NT2/D1 (cell line): ENCODE measurements around the gene ERN2.

Source experiments
- DNase-seq: peaks from one replicate; pipeline ENCODE4 v3.0.0-alpha.2; 2011; ENCODE audit warnings: low read depth, low spot score
- H3K27me3 ChIP-seq: 2 replicates; pipeline ENCODE4 v1.6.0; 2011; ENCODE audit warnings: mild to moderate bottlenecking; ENCODE audit not compliant: insufficient read length, insufficient read depth
- H3K36me3 ChIP-seq: 2 replicates; pipeline ENCODE4 v1.6.1; 2011; ENCODE audit warnings: mild to moderate bottlenecking, low read length, mixed read lengths; ENCODE audit not compliant: insufficient read depth, insufficient read length
- H3K4me1 ChIP-seq: 2 replicates; pipeline ENCODE4 v1.5.1; 2011; ENCODE audit not compliant: insufficient read depth, insufficient read length
- H3K4me3 ChIP-seq: 2 replicates; pipeline ENCODE4 v1.5.1; 2011; ENCODE audit warnings: low read depth; ENCODE audit not compliant: insufficient read length
- H3K9ac ChIP-seq: 2 replicates; pipeline ENCODE4 v1.6.0; 2011; ENCODE audit warnings: low read depth; ENCODE audit not compliant: insufficient read length
- H3K9me3 ChIP-seq: 2 replicates; pipeline ENCODE4 v1.5.1; 2011; ENCODE audit warnings: mild to moderate bottlenecking, low read length; ENCODE audit not compliant: insufficient read depth
- SUZ12 ChIP-seq: IDR thresholded peaks from 2 replicates; pipeline ENCODE4 v1.6.1; 2011; ENCODE audit not compliant: insufficient read length, insufficient read depth; ENCODE audit errors: extremely low read depth
- YY1 ChIP-seq: IDR thresholded peaks from 2 replicates; pipeline ENCODE4 v1.6.1; 2011; ENCODE audit not compliant: insufficient read length, insufficient read depth
- ZNF274 ChIP-seq: IDR thresholded peaks from 2 replicates; pipeline ENCODE4 v1.6.1; 2011; ENCODE audit warnings: mild to moderate bottlenecking, low read depth, low read length

Gene ERN2

DNA sequence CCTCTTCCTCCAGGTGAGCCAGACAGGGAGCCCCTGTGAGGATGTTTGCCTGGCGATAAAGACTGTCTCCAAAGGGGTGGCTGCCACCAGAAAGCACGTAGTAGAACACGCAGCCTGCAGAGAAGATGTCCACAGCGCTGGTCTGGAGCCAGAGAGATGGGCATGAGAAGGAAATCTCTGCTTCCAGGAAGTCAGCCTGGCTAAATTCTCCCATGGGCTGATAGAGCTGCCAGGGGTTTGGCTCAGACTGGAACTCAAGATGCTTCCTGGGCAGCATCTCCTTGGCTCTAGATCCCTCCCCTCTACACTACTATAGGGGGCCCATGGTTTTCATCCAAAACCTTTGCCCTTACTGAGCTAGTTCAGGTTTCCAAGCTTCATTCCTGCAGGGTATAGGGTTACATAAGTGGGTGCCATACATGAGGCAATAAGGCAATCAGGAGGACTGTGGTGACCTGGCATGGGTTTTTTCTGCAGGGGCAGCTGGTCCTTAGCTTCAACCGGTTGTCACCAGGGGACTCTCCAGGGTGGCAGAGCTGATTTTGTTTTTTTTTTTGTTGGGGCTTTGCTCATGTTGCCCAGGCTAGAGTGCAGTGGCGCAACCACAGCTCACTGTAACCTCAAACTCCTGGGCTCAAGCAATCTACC is 20.7 kb downstream of the ERN2 start:
- Histone ChIP-seq H3K36me3 (peaks cover 65% of the 10 kb centered on the region), H3K4me3 (no peak overlapping the region), H3K27me3 (no peaks in the 10 kb centered on the region), H3K9me3 (no peaks in the 10 kb centered on the region), H3K4me1 (peaks cover 11% of the 10 kb centered on the region), H3K9ac (no peak overlapping the region)
- DNase-seq, result no peak
- TF ChIP-seq SUZ12 (no peak), ZNF274 (no peak), YY1 (no peak)

DNA sequence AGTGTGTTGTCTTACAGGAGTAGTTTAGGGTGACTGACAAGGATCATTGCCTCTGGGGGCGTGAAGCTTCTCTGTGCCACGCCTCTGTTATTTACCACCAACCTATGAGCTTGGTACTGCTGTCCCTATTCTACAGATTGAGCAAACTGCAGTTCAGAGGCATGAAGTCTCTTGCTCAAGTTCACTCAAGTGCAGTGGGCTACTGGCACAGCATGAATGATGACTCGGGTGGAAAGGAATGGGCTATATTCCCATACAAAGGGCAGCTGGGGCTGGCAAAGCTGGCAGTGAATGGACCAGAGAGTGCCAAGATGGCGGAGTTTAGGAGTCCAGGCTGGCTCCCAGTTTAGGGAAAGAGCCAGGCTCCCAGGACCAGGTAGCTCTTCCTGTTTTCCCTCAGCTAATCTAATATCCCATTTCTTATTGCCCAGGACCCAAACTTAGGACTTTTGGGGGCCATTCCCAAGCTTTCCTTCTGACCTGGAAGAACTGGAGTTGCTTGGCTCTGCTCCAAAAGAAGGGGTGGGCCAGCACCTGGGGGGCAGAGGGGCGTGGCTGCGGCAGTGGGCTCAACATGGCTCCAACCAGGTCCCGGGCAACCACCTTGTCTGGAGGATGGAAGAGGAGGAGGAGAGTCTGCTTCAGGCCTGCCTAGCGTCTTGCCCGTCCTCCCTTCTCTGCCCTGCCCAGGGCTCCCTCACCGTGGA is 21.4 kb downstream of the ERN2 start:
- Histone ChIP-seq H3K9ac (no peak overlapping the region), H3K27me3 (no peaks in the 10 kb centered on the region), H3K4me1 (peaks cover 11% of the 10 kb centered on the region), H3K9me3 (no peaks in the 10 kb centered on the region), H3K36me3 (peaks cover 72% of the 10 kb centered on the region), H3K4me3 (no peak overlapping the region)
- no peak for DNase-seq
- no peak for TF ChIP-seq YY1
- no peak for TF ChIP-seq ZNF274
- no peak for TF ChIP-seq SUZ12

DNA sequence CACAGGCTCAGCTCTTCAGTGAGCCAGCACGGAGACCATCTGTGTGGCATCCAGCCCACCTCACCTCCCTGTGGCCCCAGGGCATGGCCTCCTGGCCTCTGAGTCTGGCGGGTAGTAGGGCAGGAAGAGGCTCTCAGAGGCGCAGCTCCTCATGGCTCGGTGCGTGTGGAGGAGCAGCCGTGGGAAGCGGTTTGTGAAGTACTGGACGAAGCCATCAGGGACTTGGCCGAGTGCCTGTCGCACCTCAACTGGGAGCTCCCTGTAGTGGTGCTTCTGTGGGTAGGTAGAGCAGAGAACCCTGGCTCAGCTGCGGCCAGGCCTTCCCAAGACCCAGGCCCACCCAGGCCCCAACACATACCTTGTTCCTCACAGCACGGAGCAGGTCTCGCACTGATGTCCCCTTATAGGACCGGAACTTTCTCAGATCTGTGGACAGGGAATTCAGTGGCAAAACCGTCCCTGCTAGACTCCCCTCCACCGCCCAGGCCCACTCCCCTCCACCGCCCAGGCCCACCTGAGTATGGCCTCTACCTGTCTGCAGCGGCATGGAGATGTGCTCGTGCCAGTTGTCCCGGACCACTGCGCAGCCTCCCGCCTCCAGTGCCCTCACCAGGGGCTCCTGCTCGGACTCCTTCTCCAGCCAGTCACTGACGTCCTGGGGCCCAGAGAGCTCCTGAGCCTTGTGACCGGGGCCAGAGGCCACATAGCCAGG is 22.1 kb downstream of the ERN2 start:
- Histone ChIP-seq H3K4me1 (peaks cover 11% of the 10 kb centered on the region), H3K9me3 (no peaks in the 10 kb centered on the region), H3K9ac (no peak overlapping the region), H3K36me3 (peaks cover 79% of the 10 kb centered on the region), H3K4me3 (no peak overlapping the region), H3K27me3 (no peaks in the 10 kb centered on the region)
- TF ChIP-seq YY1 (no peak), ZNF274 (no peak), SUZ12 (no peak)
- no peak for DNase-seq

DNA sequence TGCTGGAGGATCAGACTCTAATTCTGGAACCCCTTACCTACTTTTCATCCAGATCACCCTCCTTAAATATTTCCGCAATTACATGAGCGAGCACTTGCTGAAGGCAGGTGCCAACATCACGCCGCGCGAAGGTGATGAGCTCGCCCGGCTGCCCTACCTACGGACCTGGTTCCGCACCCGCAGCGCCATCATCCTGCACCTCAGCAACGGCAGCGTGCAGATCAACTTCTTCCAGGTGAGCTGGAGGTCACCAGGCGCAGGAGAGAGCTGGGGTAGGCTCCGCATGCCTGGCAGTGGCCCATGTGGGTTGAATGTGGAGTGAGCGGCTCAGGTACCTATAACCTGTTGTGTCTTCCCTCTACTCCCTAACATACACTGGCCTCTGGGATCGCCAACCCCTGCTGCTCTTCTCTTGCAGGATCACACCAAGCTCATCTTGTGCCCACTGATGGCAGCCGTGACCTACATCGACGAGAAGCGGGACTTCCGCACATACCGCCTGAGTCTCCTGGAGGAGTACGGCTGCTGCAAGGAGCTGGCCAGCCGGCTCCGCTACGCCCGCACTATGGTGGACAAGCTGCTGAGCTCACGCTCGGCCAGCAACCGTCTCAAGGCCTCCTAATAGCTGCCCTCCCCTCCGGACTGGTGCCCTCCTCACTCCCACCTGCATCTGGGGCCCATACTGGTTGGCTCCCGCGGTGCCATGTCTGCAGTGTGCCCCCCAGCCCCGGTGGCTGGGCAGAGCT is 23.4 kb downstream of the ERN2 start:
- peaks cover 90% of the 10 kb centered on the region for H3K36me3 ChIP-seq

DNA sequence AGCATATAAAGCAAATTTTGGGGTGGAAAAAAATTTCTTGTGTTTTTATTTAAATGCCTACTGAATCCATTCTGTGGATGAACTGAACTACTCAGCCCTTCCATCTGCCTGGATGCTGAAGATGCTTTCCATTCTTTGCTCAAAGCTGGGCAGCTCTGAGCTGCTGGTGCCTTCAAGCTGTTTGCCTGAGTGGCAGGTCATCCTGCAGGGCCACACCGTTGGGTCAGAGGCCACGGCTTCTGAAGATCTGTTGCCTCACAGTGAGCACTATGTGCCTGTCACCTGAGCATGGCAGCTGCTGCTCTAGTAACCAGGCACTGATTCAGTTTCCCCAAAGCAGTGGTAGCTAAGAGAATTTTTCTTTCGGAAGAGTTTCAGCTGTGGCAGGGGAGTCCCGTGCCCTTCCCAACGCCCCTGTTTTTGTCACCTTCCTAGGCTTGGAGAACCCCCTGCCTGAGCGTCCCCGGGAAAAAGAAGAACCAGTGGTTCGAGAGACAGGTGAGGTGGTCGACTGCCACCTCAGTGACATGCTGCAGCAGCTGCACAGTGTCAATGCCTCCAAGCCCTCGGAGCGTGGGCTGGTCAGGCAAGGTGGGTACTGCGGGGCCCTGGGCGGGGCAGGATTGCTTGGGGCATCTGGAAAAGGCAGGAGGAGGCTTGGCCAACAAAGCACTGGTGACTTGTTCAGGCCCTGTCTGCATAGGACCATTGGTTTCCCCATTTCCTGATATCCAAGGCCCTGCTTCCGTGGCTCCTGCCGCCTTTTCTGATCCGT is 25.8 kb downstream of the ERN2 start:
- H3K4me1 ChIP-seq, result peaks cover 7% of the 10 kb centered on the region
- TF ChIP-seq SUZ12, result no peak
- TF ChIP-seq ZNF274, result no peak
- no peak for TF ChIP-seq YY1
- peaks cover 94% of the 10 kb centered on the region for H3K36me3 ChIP-seq
- no peaks in the 10 kb centered on the region for H3K9me3 ChIP-seq
- no peaks in the 10 kb centered on the region for H3K27me3 ChIP-seq
- DNase-seq, result no peak
- H3K4me3 ChIP-seq, result no peak overlapping the region
- H3K9ac ChIP-seq, result no peak overlapping the region

More for the DNA sequence above, 23.4 kb downstream of the ERN2 start:
- H3K27me3 ChIP-seq, result no peaks in the 10 kb centered on the region
- no peaks in the 10 kb centered on the region for H3K9me3 ChIP-seq
- H3K4me3 ChIP-seq, result no peak overlapping the region
- H3K9ac ChIP-seq, result no peak overlapping the region
- TF ChIP-seq SUZ12 (no peak), ZNF274 (no peak), YY1 (no peak)
- peaks cover 10% of the 10 kb centered on the region for H3K4me1 ChIP-seq
- no peak for DNase-seq

DNA sequence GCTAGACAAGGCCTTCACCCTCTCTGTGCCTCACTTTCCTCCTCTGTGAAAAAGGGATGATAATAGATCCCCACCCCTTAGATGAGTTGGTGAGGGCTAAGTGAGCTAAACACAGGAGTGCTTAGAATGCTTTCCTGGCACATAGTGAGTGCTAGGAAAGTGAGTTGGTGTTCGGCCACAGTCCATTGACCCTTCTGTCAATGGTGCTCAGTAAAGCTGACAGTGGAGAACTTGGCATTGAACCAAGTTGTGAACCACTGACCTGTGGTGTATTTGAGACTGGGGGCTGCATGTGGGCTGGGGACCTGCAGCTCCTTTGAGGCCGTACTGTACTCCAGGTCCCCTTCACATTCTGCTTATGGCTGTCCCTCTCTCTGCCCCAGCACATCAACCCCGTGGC is 29.5 kb downstream of the ERN2 start:
- no peaks in the 10 kb centered on the region for H3K9me3 ChIP-seq
- no peak overlapping the region for H3K4me3 ChIP-seq
- H3K27me3 ChIP-seq, result no peaks in the 10 kb centered on the region
- TF ChIP-seq SUZ12 (no peak), ZNF274 (no peak), YY1 (no peak)
- peaks cover 85% of the 10 kb centered on the region for H3K36me3 ChIP-seq
- no peak for DNase-seq
- H3K4me1 ChIP-seq, result peaks cover 11% of the 10 kb centered on the region
- H3K9ac ChIP-seq, result peak overlapping the region; percentile 42
